Fibroblast of skin of scalp (primary cell): ENCODE measurements around the gene SOX13.
A peak's percentile ranks its signal among the peaks of the same experiment; 100 is the strongest.

ENCODE experiments used
- DNase-seq: peaks from one replicate; pipeline ENCODE4 v3.0.0-alpha.2; 2013

The SOX13 gene

GRCh38 chr1:204132718-204133117 lies 59.8 kb downstream of the SOX13 start:
- no peak for DNase-seq

- no peak for DNase-seq
Observed at GRCh38 chr1:204134103-204134502, 61.2 kb downstream of the SOX13 start.

- DNase-seq = no peak
Observed at GRCh38 chr1:204136814-204137213, 63.9 kb downstream of the SOX13 start.

- DNase-seq = no peak
Observed at GRCh38 chr1:204139088-204139487, 66.2 kb downstream of the SOX13 start.

- DNase-seq = no peak
Observed at GRCh38 chr1:204139952-204140351, 67.0 kb downstream of the SOX13 start.

- DNase-seq = no peak
Observed at GRCh38 chr1:204141131-204141530, 68.2 kb downstream of the SOX13 start.

- no peak for DNase-seq
Observed at GRCh38 chr1:204142032-204142974, 69.4 kb downstream of the SOX13 start.

- no peak for DNase-seq
Observed at GRCh38 chr1:204143276-204144041, 70.5 kb downstream of the SOX13 start.

- no peak for DNase-seq
Observed at GRCh38 chr1:204145033-204145504, 72.2 kb downstream of the SOX13 start.

GRCh38 chr1:204146309-204146708 lies 73.4 kb downstream of the SOX13 start:
- DNase-seq = no peak

- no peak for DNase-seq
Observed at GRCh38 chr1:204146965-204147364, 74.0 kb downstream of the SOX13 start.

GRCh38 chr1:204147406-204148383 lies 74.8 kb downstream of the SOX13 start:
- no peak for DNase-seq

- DNase-seq = no peak
Observed at GRCh38 chr1:204149107-204149506, 76.2 kb downstream of the SOX13 start.

GRCh38 chr1:204149635-204150565 lies 77.0 kb downstream of the SOX13 start:
- DNase-seq = no peak

- DNase-seq = no peak
Observed at GRCh38 chr1:204150702-204151551, 78.0 kb downstream of the SOX13 start.

GRCh38 chr1:204151552-204152309 lies 78.8 kb downstream of the SOX13 start, which contains the start of gene ETNK2:
Gene ETNK2 (minus strand): TSS chr1:204152044. CDS start chr1:204151852, 192 bp downstream.
- DNase-seq = peak; percentile 56

- no peak for DNase-seq
Observed at GRCh38 chr1:204152310-204153044, 79.6 kb downstream of the SOX13 start.

GRCh38 chr1:204153667-204154066 lies 80.8 kb downstream of the SOX13 start:
- no peak for DNase-seq
